ENCODE data around the gene GOLGA1. TPM values are rescaled to one million over a fixed set of nuclear protein-coding genes. Genes with fewer than 3 reads are reported as not detected.

Gene GOLGA1
- polyA plus RNA-seq, 3 donors: 3.1 to 15.7 (median 8.0) TPM

DNA sequence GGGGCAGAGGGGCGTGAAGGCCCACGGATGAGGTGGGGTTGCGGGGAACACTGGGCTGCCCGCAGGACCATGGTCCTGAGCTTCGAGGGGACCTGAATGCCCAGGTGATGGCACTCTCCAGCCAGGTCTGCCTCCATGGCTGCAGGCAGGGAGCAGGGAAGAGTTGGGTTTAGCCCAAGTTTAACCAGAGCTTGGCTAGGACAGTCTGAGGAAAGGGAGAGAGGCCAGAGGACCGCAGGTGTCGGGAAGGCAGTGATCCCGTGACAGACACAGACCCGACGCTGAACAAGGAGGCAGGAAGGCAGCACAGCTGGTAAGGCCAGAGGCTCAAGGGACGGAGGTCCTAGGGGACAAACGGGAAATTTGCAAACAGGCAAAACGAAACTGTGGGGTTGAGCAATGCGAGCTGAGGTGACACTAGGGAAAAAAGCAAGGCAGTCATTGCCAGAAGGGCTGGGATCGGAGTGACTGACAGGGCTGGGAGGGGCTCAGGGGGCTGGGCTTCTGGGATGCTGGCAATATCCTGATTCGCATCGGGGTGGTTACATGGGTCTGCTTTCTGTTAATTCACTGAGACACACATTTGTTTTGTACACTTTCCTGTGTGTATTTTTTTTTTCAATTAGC lies 53.9 kb downstream of the GOLGA1 start:
- H3K79me2 ChIP-seq (ENCODE audit: insufficient read depth, low read length): no peaks in the 10 kb centered on the region
- no peak overlapping the region for H2AFZ ChIP-seq (ENCODE audit: insufficient read depth, low read depth, low read length, poor library complexity, severe bottlenecking)
- H3K9me3 Mint-ChIP-seq: peaks cover 0 to 3% (median 0%) of the 10 kb centered on the region in 7 donors
- no peaks in the 10 kb centered on the region for H3K4me1 ChIP-seq (ENCODE audit: control insufficient read depth in 1 of 2, insufficient read depth in 2 of 2, low read length in 2 of 2)
- no peaks in the 10 kb centered on the region for H3K9me3 ChIP-seq (replicated peaks in 1 of 2; ENCODE audit: control insufficient read depth in 1 of 2, insufficient read depth in 1 of 2, low read length in 2 of 2)
- no peak overlapping the region for H3K9ac ChIP-seq (ENCODE audit: insufficient read depth, low read length, poor library complexity, severe bottlenecking)
- no peaks in the 10 kb centered on the region for H3K4me1 Mint-ChIP-seq
- 94% methylated on average over 13 of the region's 17 CpGs for WGBS (ENCODE audit: insufficient coverage)
- peaks cover 76 to 96% of the 10 kb centered on the region in 2 donors for H3K36me3 ChIP-seq (replicated peaks in 1 of 2; ENCODE audit: control insufficient read depth in 1 of 2, insufficient read depth in 2 of 2, low read length in 2 of 2)
- DNase-seq: no peak
- H3K27me3 Mint-ChIP-seq (ENCODE audit: low read depth in 3 of 3): peaks cover 0 to 1% (median 0%) of the 10 kb centered on the region in 3 donors
- H3K4me3 ChIP-seq (replicated peaks in 1 of 3; ENCODE audit: low read depth in 2 of 3, low read length in 3 of 3): no peak overlapping the region
- no peak overlapping the region for H3K4me3 Mint-ChIP-seq
- TF ChIP-seq, protein P1, sequence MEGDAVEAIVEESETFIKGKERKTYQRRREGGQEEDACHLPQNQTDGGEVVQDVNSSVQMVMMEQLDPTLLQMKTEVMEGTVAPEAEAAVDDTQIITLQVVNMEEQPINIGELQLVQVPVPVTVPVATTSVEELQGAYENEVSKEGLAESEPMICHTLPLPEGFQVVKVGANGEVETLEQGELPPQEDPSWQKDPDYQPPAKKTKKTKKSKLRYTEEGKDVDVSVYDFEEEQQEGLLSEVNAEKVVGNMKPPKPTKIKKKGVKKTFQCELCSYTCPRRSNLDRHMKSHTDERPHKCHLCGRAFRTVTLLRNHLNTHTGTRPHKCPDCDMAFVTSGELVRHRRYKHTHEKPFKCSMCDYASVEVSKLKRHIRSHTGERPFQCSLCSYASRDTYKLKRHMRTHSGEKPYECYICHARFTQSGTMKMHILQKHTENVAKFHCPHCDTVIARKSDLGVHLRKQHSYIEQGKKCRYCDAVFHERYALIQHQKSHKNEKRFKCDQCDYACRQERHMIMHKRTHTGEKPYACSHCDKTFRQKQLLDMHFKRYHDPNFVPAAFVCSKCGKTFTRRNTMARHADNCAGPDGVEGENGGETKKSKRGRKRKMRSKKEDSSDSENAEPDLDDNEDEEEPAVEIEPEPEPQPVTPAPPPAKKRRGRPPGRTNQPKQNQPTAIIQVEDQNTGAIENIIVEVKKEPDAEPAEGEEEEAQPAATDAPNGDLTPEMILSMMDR (IDR thresholded peaks at IDR 0.05): no peak
- no peaks in the 10 kb centered on the region for H3K27me3 ChIP-seq (ENCODE audit: control insufficient read depth in 2 of 2, insufficient read depth in 2 of 2, low read length in 2 of 2)
- no peak overlapping the region for H3K27ac ChIP-seq (ENCODE audit: low read depth in 1 of 2, low read length in 2 of 2)
- H3K4me2 ChIP-seq (replicated peaks; ENCODE audit: extremely low read depth, low read length, poor library complexity, severe bottlenecking): no peak overlapping the region
- H3K36me3 Mint-ChIP-seq: peaks cover 83 to 95% of the 10 kb centered on the region in 2 donors
- H3K27ac Mint-ChIP-seq: no peak overlapping the region
- intact Hi-C loops (cut with micrococcal nuclease): no loop called here
- no peaks in the 10 kb centered on the region for H4K20me1 ChIP-seq (ENCODE audit: insufficient read depth, low read length)

DNA sequence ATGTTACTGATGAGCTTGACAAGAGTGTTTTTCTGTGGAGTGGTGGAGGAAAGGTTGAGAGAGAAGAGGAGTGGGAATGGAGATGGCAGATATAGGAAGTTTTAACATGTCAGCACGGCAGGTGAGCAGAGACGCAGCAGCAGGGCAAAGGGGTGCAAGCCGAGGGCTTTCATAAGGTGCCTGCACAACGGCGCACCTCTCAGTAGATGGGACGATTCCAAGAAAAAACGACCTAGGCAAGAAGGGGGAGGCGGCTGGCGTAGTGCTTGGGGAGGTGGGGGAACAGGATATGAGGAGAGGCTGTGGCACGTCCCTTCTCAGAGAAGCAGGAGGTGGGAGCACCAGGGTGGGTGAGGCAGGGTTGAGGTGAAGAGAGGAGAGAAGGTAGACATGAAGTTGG lies 54.4 kb downstream of the GOLGA1 start:
- Histone ChIP-seq H3K4me3 (replicated peaks in 1 of 3; ENCODE audit: low read depth in 2 of 3, low read length in 3 of 3) (no peak overlapping the region), H3K27ac (ENCODE audit: low read depth in 1 of 2, low read length in 2 of 2) (no peak overlapping the region), H4K20me1 (ENCODE audit: insufficient read depth, low read length) (no peaks in the 10 kb centered on the region), H3K27me3 (ENCODE audit: control insufficient read depth in 2 of 2, insufficient read depth in 2 of 2, low read length in 2 of 2) (no peaks in the 10 kb centered on the region), H3K36me3 (replicated peaks in 1 of 2; ENCODE audit: control insufficient read depth in 1 of 2, insufficient read depth in 2 of 2, low read length in 2 of 2) (peaks cover 78 to 98% of the 10 kb centered on the region in 2 donors), H3K4me2 (replicated peaks; ENCODE audit: extremely low read depth, low read length, poor library complexity, severe bottlenecking) (no peak overlapping the region), H3K4me1 (ENCODE audit: control insufficient read depth in 1 of 2, insufficient read depth in 2 of 2, low read length in 2 of 2) (no peaks in the 10 kb centered on the region), H3K79me2 (ENCODE audit: insufficient read depth, low read length) (no peaks in the 10 kb centered on the region), H3K9ac (ENCODE audit: insufficient read depth, low read length, poor library complexity, severe bottlenecking) (no peak overlapping the region), H3K9me3 (replicated peaks in 1 of 2; ENCODE audit: control insufficient read depth in 1 of 2, insufficient read depth in 1 of 2, low read length in 2 of 2) (no peaks in the 10 kb centered on the region), H2AFZ (ENCODE audit: insufficient read depth, low read depth, low read length, poor library complexity, severe bottlenecking) (no peak overlapping the region)
- peaks cover 84 to 95% of the 10 kb centered on the region in 2 donors for H3K36me3 Mint-ChIP-seq
- no peak for DNase-seq
- H3K27me3 Mint-ChIP-seq (ENCODE audit: low read depth in 3 of 3): no peaks in the 10 kb centered on the region
- WGBS (ENCODE audit: insufficient coverage): 96% methylated on average over 9 of the region's 10 CpGs
- H3K9me3 Mint-ChIP-seq: peaks cover 0 to 3% (median 0%) of the 10 kb centered on the region in 7 donors
- TF ChIP-seq, protein P1 (IDR thresholded peaks at IDR 0.05): no peak
- H3K4me3 Mint-ChIP-seq: no peak overlapping the region
- H3K27ac Mint-ChIP-seq: peak overlapping the region in 3 of 7 donors; percentile 0 to 43 (median 7)
- intact Hi-C loops (cut with micrococcal nuclease): no loop called here
- H3K4me1 Mint-ChIP-seq: no peaks in the 10 kb centered on the region
